HG03439 (cell line): ENCODE measurements around the gene PDXP.
A peak's percentile ranks its signal among the peaks of the same experiment; 100 is the strongest.
"Not testable (repeated sequence)": the region's sequence is repeated elsewhere in the genome, so short reads cannot be mapped to it uniquely, and the experiment has no call there.

Experiments used
- ATAC-seq: cut with Tn5 transposase; IDR thresholded peaks from one replicate; pipeline ENCODE4 v1.9.1; 2021; ENCODE audit warnings: mild to moderate bottlenecking, moderate library complexity; ENCODE audit not compliant: unreplicated experiment

Gene PDXP

GRCh38 chr22:37696260-37696656, 37.7 kb downstream of the PDXP start:
- ATAC-seq = not testable (repeated sequence)

GRCh38 chr22:37696657-37697537, 38.4 kb downstream of the PDXP start, which contains the start of gene TRIOBP:
TRIOBP (plus strand) TSS chr22:37697048; CDS start chr22:37701366, 4,318 bp downstream.
- ATAC-seq = peak; percentile 73

DNA sequence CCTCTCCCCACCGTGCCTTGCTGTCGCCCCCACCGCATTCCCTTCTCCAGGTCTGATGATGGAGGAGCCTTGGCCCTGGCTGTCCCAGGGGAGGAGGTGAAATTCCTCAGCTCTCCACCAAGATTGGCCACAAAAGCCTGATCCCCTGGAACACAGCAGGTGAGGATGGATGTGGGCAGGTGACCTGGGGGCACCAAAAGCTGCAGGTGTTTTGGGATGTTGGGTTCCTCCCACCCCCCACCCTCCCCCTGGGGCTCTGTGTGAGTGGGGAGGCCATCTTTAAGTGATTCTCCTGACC, 39.0 kb downstream of the PDXP start:
- no peak for ATAC-seq

DNA sequence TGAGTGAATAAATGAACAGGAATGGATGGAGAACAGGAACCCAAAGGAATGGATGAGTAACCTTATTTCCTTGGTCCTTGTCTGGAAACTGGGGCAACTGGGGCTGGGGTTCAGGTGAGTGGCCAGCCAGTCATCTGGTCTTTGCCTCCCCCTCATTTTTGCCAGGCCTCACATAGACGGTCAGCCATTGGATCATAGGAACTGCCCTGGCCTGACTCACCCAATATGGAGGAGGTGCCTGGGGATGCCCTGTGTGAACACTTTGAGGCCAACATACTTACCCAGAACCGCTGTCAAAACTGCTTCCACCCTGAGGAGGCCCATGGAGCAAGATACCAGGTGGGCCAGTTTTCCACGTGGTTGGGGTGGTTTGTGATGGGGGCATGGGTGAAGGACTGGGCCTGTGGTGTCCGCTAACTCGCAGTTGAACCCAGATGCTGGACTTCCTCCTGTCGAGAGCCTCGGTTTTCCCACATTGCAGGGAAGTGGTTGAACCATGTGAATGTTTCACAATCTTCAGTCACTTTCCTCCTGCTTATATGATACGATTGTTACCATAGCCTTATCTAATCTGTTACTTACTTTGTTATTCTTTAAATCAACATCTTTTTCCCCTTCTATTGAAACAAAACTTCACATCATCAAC, 42.7 kb downstream of the PDXP start:
- ATAC-seq = no peak

- ATAC-seq = no peak
These were observed 45.4 kb downstream of the PDXP start for GRCh38 chr22:37703906-37704305.

DNA sequence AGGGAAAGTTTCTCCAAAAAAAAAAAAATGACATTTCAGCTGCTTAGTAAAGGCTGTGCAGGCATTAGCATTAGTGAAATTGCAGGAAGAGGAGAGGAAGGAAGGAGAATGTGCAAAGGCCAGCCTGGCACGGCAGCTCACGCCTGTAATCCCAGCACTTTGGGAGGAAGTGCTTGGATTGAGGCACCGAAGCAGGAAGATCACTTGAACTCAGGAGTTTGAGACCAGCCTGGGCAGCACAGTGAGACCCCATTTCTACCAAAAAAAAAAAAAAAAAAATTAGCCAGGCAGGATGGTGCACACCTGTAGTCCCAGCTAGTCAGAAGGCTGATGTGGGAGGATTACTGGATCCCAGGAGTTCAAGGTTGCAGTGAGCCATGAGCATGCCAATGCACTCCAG, 46.1 kb downstream of the PDXP start:
- no peak for ATAC-seq

DNA sequence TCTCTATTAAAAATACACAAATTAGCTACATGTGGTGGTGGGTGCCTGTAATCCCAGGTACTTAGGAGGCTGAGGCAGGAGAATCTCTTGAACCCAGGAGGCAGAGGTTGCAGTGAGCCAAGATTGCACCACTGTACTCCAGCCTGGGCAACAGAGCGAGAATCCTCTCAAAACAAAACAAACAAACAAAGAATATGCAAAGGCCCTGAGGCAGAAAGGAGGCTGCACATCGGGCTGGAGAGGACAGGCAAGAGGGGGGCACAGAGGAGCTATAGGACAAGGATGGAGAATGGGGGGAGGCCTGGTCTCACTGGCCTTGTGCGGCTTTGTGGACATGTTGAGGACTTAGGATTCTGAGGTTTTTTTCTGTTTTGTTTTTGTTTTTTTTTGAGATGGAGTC, 46.7 kb downstream of the PDXP start:
- no peak for ATAC-seq

DNA sequence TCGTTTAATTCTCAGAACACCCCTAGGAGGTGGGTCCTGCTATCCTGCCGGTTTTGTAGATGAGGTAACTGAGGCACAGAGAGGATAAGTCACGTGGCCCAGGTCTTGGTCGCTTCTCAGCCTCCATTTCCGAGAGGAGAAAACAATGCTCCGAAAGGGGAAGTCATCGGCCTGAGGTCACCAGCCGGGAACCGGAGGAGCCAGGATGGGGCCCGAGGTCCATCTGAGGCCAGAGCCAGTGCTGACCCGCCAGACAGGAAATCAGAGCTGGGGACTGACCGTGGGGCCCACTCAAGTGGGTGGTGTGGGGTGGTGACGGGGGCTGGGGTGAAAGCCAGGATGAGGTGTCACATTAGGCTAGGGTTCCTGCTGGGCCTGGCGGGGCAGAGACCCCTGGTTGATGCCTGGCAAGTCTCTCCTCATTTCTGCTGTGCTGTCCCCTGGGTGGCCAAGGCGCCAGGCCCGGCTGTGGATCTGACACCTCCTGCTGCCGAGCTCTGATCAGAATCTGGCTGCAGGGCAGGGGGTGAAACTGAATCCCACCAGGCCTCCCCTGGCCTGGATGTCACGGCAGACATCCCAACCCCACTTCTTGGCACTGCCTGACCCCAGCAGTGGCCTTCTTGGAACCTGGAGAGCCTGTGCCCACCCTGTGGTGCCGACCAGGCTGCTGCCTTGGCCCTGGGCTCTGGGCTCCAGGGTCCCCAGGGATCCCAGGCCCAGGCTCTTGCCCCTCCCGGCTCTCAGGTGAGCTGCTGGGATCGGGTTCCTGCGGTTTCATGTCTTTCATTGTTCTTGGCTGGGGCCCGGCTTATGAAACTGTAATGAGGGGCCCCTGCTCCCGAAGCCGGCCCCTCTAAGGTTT, 50.3 kb downstream of the PDXP start:
- ATAC-seq = no peak

DNA sequence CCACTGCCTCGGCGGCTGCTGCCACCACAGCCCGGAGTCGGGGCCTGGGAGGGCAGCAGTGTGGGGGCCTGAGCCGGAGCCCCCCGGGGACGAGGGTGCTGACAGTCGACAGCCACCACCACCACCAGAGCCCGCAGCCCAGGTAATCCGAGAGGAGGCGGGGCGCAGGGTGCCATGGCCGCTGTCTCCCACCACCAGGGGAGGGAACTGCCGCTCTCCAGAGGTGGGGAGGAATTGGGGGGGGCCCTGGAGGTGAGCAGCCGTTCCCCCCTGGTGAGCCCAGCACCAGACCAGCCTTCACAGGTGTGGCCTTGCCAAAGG, 50.9 kb downstream of the PDXP start:
- ATAC-seq = no peak

DNA sequence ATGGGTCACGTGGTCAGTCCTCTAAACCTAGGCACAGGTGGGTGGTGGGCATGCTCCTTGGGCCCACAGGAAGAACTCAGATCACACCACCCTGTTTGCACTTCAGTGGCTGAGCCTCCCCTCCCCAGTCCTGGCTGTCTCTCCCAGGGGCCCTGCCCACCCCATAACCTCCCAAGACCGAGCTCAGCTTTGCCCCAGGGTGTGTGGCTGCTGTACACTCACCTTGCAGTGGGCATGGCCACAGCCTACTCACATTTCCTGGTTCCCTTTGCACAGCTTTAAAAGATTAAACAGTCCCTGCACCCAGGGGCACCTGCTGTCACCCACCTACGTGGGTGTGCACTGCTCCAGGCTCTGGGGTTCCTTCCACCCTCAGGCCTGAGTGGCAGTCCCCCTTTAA, 52.2 kb downstream of the PDXP start:
- no peak for ATAC-seq

- ATAC-seq = no peak
These were observed 53.0 kb downstream of the PDXP start for GRCh38 chr22:37711490-37711889.

GRCh38 chr22:37713761-37714160, 55.2 kb downstream of the PDXP start:
- ATAC-seq = no peak

- no peak for ATAC-seq
These were observed 56.1 kb downstream of the PDXP start for GRCh38 chr22:37714634-37715033.

DNA sequence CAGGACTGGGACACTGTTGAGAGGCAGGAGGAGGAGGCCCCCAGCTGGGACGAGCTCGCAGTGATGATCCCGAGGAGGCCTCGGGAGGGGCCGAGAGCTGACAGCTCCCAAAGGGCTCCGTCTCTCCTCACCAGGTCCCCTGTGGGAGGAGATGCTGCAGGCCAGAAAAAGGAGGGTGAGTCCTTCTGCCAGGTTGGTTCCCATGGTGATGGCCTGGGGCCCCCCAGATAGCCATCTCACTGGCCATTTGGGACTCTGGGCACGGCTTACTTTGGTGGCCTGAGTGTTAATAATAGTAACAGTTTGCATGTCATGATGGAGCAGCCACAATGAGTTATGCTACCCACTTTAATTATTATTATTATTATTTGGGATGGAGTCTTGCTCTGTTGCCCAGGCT, 57.2 kb downstream of the PDXP start:
- no peak for ATAC-seq
